ENCODE measurements around the gene RPS6KL1.

Gene RPS6KL1

GRCh38 chr14:74921053-74921620 is 1.9 kb downstream of the RPS6KL1 start (continued):
- no peak for TF ChIP-seq ISL1 (CRISPR knock-in tag; IDR thresholded peaks at IDR 0.05)
- TF ChIP-seq ZC3H10 (CRISPR knock-in tag; IDR thresholded peaks at IDR 0.05), result no peak

DNA sequence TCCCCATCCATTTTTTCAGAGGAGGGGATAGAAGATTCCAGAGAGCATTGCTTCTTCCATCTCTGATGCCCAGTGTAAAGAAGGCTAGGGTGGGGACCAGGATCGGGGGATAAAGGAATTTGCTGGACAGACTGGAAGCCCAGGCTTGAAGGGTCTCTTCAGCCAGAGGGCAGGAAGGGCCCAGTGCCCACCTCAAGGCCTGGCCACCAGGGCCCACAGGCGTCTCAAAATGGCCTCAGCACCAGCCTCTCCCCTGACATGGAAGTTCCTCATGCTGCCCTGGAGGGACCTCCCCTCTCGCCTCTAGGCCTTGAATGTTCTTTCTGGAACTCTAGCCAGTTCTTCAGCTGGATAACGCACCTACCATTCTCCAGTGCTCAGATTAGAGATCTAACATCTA is 2.8 kb downstream of the RPS6KL1 start:
- ATAC-seq, result no peak
- no peak for TF ChIP-seq ZC3H10 (CRISPR knock-in tag; IDR thresholded peaks at IDR 0.05)
- TF ChIP-seq, protein P1, sequence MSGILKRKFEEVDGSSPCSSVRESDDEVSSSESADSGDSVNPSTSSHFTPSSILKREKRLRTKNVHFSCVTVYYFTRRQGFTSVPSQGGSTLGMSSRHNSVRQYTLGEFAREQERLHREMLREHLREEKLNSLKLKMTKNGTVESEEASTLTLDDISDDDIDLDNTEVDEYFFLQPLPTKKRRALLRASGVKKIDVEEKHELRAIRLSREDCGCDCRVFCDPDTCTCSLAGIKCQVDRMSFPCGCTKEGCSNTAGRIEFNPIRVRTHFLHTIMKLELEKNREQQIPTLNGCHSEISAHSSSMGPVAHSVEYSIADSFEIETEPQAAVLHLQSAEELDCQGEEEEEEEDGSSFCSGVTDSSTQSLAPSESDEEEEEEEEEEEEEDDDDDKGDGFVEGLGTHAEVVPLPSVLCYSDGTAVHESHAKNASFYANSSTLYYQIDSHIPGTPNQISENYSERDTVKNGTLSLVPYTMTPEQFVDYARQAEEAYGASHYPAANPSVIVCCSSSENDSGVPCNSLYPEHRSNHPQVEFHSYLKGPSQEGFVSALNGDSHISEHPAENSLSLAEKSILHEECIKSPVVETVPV (CRISPR knock-in tag; IDR thresholded peaks at IDR 0.05), result no peak
- no peak for TF ChIP-seq ESRRG (CRISPR knock-in tag; IDR thresholded peaks at IDR 0.05)
- TF ChIP-seq ARNTL (CRISPR knock-in tag; IDR thresholded peaks at IDR 0.05; ENCODE audit: borderline replicate concordance, low read depth), result no peak
- no peak for TF ChIP-seq POU6F1 (CRISPR knock-in tag; IDR thresholded peaks at IDR 0.05; ENCODE audit: borderline replicate concordance, low read depth)
- no peak for TF ChIP-seq ZFP30 (CRISPR knock-in tag; IDR thresholded peaks at IDR 0.05)
- TF ChIP-seq BACH2 (CRISPR knock-in tag; IDR thresholded peaks at IDR 0.05; ENCODE audit: borderline replicate concordance), result no peak
- TF ChIP-seq ZNF565 (CRISPR knock-in tag; conservative IDR thresholded peaks at IDR 0.05; ENCODE audit: low read depth), result no peak
- TF ChIP-seq ISL1 (CRISPR knock-in tag; IDR thresholded peaks at IDR 0.05), result no peak
- no peak for TF ChIP-seq RARB (CRISPR knock-in tag; IDR thresholded peaks at IDR 0.05)
- no peak for TF ChIP-seq SNAI2 (CRISPR knock-in tag; IDR thresholded peaks at IDR 0.05)
- no peak for TF ChIP-seq PPARA (CRISPR knock-in tag; IDR thresholded peaks at IDR 0.05; ENCODE audit: borderline replicate concordance)
- TF ChIP-seq, protein P2, sequence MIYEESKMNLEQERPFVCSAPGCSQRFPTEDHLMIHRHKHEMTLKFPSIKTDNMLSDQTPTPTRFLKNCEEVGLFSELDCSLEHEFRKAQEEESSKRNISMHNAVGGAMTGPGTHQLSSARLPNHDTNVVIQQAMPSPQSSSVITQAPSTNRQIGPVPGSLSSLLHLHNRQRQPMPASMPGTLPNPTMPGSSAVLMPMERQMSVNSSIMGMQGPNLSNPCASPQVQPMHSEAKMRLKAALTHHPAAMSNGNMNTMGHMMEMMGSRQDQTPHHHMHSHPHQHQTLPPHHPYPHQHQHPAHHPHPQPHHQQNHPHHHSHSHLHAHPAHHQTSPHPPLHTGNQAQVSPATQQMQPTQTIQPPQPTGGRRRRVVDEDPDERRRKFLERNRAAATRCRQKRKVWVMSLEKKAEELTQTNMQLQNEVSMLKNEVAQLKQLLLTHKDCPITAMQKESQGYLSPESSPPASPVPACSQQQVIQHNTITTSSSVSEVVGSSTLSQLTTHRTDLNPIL (CRISPR knock-in tag; IDR thresholded peaks at IDR 0.05; ENCODE audit: low read depth), result no peak
- no peak for TF ChIP-seq TOX (CRISPR knock-in tag; IDR thresholded peaks at IDR 0.05; ENCODE audit: borderline replicate concordance)
- TF ChIP-seq OSR1 (CRISPR knock-in tag; IDR thresholded peaks at IDR 0.05), result no peak
- no peak for TF ChIP-seq TSHZ2 (CRISPR knock-in tag; IDR thresholded peaks at IDR 0.05)
- TF ChIP-seq GLIS3 (CRISPR knock-in tag; IDR thresholded peaks at IDR 0.05), result no peak
- TF ChIP-seq CSDC2 (CRISPR knock-in tag; IDR thresholded peaks at IDR 0.05), result no peak

DNA sequence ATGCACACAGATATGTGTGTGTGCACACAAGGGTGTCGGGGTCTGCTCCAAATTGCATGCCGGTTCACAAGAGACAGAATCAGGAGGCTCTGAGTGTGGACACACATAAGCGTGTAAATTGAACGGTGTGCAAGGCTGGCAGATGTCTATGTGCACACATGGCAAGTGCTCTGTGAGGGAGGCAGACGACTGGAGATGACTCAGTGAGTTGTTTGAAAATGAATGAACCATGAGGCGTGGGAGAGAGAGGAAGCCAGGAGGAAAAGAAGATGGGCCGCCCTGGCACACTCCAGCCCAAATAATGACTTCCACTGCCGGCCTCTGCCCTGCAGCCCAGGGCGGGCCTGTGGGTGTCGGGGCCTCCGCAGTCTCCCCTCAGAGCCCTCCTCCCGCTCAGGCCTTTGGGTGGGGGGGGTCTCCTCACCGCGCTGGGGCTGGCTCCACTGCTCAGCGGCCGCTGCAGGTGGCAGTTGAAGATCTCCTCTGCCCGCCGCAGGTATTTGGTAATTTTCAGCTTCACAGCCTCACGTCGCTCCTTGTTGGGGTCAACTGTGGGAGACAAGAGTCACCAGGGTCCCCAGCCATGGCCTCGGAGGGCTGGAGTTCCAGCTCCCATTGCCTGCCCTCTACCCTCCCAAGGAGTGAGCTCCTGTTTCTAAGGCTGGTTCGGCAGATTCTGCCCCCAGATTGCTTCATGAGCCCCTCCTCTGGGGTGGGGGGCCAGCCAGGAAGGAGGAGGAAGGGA is 3.5 kb downstream of the RPS6KL1 start:
- no peak for ATAC-seq
- no peak for TF ChIP-seq POU6F1 (CRISPR knock-in tag; IDR thresholded peaks at IDR 0.05; ENCODE audit: borderline replicate concordance, low read depth)

GRCh38 chr14:74918380-74918779 is 4.7 kb downstream of the RPS6KL1 start:
- ATAC-seq, result no peak
- no peak for TF ChIP-seq ESRRG (CRISPR knock-in tag; IDR thresholded peaks at IDR 0.05)
- TF ChIP-seq ISL1 (CRISPR knock-in tag; IDR thresholded peaks at IDR 0.05), result no peak
- TF ChIP-seq, protein P1 (CRISPR knock-in tag; IDR thresholded peaks at IDR 0.05), result no peak
- no peak for TF ChIP-seq BACH2 (CRISPR knock-in tag; IDR thresholded peaks at IDR 0.05; ENCODE audit: borderline replicate concordance)
- TF ChIP-seq RARB (CRISPR knock-in tag; IDR thresholded peaks at IDR 0.05), result no peak
- no peak for TF ChIP-seq SNAI2 (CRISPR knock-in tag; IDR thresholded peaks at IDR 0.05)
- no peak for TF ChIP-seq ZC3H10 (CRISPR knock-in tag; IDR thresholded peaks at IDR 0.05)
- TF ChIP-seq, protein P3, sequence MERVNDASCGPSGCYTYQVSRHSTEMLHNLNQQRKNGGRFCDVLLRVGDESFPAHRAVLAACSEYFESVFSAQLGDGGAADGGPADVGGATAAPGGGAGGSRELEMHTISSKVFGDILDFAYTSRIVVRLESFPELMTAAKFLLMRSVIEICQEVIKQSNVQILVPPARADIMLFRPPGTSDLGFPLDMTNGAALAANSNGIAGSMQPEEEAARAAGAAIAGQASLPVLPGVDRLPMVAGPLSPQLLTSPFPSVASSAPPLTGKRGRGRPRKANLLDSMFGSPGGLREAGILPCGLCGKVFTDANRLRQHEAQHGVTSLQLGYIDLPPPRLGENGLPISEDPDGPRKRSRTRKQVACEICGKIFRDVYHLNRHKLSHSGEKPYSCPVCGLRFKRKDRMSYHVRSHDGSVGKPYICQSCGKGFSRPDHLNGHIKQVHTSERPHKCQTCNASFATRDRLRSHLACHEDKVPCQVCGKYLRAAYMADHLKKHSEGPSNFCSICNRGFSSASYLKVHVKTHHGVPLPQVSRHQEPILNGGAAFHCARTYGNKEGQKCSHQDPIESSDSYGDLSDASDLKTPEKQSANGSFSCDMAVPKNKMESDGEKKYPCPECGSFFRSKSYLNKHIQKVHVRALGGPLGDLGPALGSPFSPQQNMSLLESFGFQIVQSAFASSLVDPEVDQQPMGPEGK (CRISPR knock-in tag; IDR thresholded peaks at IDR 0.05; ENCODE audit: borderline replicate concordance), result no peak
- TF ChIP-seq ZFP3 (CRISPR knock-in tag; IDR thresholded peaks at IDR 0.05), result no peak
- no peak for TF ChIP-seq POU6F1 (CRISPR knock-in tag; IDR thresholded peaks at IDR 0.05; ENCODE audit: borderline replicate concordance, low read depth)
- no peak for TF ChIP-seq ZFP30 (CRISPR knock-in tag; IDR thresholded peaks at IDR 0.05)

All from SK-N-SH treated with all-trans-retinoic acid at 6 μM for 48 hours (cell line).